NB4 (cell line): ENCODE data around the gene SRSF9.

Experiments
- DNase-seq: peaks from one replicate; pipeline ENCODE4 v3.0.0; 2010; ENCODE audit warnings: low read depth
- H3K4me3 ChIP-seq: one replicate; pipeline ENCODE4 v1.5.1; 2011; ENCODE audit warnings: mild to moderate bottlenecking, low read depth, low read length, moderate library complexity
- MYC ChIP-seq: IDR thresholded peaks from 2 replicates; pipeline ENCODE4 v1.6.1; 2011; ENCODE audit warnings: low read depth, low read length
- POLR2A ChIP-seq: IDR thresholded peaks from 2 replicates; pipeline ENCODE4 v1.6.1; 2011; ENCODE audit warnings: mild to moderate bottlenecking; ENCODE audit not compliant: insufficient read length; ENCODE audit errors: extremely low read depth
- TF ChIP-seq, protein P1 (sequence below): IDR thresholded peaks from one replicate; pipeline ENCODE4 v1.5.1; 2012; ENCODE audit warnings: low read depth, low read length
- TF ChIP-seq, protein P2 (sequence below): IDR thresholded peaks from 2 replicates; pipeline ENCODE4 v1.6.1; 2011; ENCODE audit warnings: low read depth, low read length

The SRSF9 gene

DNA sequence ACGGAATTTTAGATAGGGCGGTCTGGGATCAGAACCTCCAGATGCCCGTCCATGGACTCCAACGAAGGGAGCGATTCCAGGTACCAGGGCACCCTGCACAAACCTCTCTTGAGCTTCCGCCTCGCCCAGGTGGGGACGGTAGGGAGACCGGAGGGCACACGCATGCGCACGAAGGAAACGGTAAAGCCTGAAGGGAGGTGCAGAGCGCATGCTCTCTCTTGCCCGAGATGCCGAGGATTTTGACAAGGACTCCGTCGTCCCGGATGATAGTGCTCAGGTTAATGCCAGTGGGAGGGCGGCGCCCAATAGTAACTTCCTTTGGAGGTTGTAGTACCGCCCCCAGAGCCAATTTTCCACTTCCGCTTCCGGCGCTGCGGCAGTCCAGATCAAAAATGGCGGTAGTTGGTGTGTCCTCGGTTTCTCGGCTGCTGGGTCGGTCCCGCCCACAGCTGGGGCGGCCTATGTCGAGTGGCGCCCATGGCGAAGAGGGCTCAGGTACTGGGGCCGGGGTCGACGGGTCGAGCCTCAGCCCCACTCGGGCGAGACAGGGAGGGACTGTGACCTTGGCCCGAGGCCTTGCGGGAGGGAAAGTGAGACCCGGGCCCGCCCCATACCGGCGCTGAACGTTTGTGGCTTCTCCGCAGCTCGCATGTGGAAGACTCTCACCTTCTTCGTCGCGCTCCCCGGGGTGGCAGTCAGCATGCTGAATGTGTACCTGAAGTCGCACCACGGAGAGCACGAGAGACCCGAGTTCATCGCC, 31.6 kb downstream of the SRSF9 start, which contains the start of gene COX6A1:
Gene COX6A1 (plus strand): TSS at position 379 of the 760 bp plus-strand sequence. CDS start 14 bp downstream, at position 393.
- TF ChIP-seq, protein P1, sequence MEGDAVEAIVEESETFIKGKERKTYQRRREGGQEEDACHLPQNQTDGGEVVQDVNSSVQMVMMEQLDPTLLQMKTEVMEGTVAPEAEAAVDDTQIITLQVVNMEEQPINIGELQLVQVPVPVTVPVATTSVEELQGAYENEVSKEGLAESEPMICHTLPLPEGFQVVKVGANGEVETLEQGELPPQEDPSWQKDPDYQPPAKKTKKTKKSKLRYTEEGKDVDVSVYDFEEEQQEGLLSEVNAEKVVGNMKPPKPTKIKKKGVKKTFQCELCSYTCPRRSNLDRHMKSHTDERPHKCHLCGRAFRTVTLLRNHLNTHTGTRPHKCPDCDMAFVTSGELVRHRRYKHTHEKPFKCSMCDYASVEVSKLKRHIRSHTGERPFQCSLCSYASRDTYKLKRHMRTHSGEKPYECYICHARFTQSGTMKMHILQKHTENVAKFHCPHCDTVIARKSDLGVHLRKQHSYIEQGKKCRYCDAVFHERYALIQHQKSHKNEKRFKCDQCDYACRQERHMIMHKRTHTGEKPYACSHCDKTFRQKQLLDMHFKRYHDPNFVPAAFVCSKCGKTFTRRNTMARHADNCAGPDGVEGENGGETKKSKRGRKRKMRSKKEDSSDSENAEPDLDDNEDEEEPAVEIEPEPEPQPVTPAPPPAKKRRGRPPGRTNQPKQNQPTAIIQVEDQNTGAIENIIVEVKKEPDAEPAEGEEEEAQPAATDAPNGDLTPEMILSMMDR = no peak
- TF ChIP-seq, protein P2, sequence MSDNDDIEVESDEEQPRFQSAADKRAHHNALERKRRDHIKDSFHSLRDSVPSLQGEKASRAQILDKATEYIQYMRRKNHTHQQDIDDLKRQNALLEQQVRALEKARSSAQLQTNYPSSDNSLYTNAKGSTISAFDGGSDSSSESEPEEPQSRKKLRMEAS = peak; percentile 82
- TF ChIP-seq MYC (peak; percentile 23; the same call in 1 of the 2 replicates), POLR2A (peak; percentile 78)
- H3K4me3 ChIP-seq = peak within 1 kb of the TSS; percentile 72
- peak; percentile 100 for DNase-seq

DNA sequence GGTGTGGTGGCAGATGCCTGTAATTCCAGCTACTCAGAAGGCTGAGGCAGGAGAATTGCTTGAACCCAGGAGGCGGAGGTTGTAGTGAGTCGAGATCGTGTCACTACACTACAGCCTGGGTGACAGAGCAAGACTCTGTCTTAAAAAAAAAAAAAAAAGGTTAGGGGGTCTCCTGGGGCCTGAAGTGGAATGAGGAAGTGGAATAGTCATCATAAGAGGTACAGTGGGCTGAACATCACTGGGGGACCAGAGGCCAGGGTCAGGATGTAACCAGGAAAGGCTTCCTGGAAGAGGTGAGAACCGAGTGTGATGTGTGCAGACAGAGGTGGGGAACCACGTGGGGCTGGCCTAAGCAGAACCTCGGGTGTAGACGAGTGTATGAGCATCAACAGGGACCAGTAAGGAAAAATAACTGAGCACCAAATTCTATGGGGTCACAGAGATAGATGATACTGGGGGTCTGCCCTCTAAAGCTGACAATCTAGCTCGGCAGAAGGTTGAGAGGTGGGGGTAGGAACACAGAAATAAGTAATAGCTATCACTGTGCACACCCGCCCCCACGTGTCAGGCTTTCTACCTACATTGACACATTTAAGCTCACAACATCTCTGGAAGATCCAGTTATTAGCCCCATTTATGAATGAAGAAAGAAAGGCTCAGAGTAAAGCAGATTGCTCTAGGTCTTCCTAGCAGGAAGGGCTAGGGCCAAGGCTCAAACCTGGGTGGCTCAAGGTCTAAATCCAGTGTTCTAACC, 36.6 kb downstream of the SRSF9 start:
- TF ChIP-seq, protein P2 = 0 out of 2 replicates have a peak, but pooled peaks have one; percentile 18
- TF ChIP-seq, protein P1 = no peak
- no peak for TF ChIP-seq MYC
- DNase-seq = peak; percentile 36
- no peak overlapping the region for H3K4me3 ChIP-seq

GRCh38 chr12:120429368-120429767, 40.2 kb downstream of the SRSF9 start:
- TF ChIP-seq, protein P1 = no peak
- TF ChIP-seq MYC (no peak), POLR2A (no peak)
- TF ChIP-seq, protein P2 = no peak
- no peak overlapping the region for H3K4me3 ChIP-seq
- no peak for DNase-seq

DNA sequence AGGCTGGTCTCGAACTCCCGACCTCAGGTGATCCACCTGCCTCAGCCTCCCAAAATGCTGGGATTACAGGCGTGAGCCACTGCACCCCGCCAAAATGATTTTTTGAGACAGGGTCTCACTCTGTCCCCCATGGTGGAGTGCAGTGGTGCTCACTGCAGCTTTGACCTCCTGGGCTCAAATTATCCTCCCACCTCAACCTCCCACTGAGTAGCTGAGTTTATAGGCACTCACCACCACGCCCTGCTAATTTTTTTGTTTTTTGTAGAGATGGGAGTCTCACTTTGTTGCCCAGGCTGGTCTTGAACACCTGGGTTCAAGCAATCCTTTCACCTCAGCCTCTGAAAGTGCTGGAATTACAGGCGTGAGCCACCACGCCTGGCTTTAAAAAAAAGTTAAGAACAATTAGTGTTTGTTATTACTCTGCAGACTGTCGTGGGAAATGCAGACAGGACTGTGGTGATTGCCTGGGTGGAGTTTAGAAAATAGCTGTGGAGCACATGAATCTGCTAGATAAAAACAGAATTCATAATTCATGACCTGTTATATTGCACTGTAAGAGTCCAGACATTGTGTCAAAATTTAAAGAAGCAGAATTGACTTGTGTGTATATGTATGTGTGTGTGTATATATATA, 40.8 kb downstream of the SRSF9 start:
- no peak overlapping the region for H3K4me3 ChIP-seq
- no peak for TF ChIP-seq POLR2A
- TF ChIP-seq MYC = no peak
- TF ChIP-seq, protein P2 = no peak
- TF ChIP-seq, protein P1 = no peak
- no peak for DNase-seq

- DNase-seq = no peak
- TF ChIP-seq MYC (no peak), POLR2A (no peak)
- TF ChIP-seq, protein P2 = no peak
- TF ChIP-seq, protein P1 = no peak
- no peak overlapping the region for H3K4me3 ChIP-seq
Measured at GRCh38 chr12:120425797-120426196, 43.8 kb downstream of the SRSF9 start.
